Upper lobe of left lung (tissue), 6 donors: ENCODE measurements around the gene ACAP3. TPM values are rescaled to one million over a fixed set of nuclear protein-coding genes. Genes with fewer than 3 reads are reported as not detected.

Experiments used
- ATAC-seq, 2 donors: fragments of 200-7000 bp; cut with Tn5 transposase; one replicate each; pipeline ENCODE4 v1.9.1; 2022; ENCODE audit warnings: mild to moderate bottlenecking in 2 of 2, moderate library complexity in 2 of 2; ENCODE audit not compliant: low FRiP score in 2 of 2
- DNase-seq, 2 donors: peaks; one replicate each; pipeline ENCODE4 v3.0.0-alpha.2; 2019 to 2020
- H3K27ac ChIP-seq, 4 donors: fragments of 200-600 bp; sonication (generic); one replicate each; pipeline ENCODE4 v1.5.1; 2016 to 2019
- H3K27me3 ChIP-seq, 4 donors: fragments of 200-600 bp; sonication (generic); one replicate each; pipeline ENCODE4 v1.5.1; 2017 to 2019
- H3K36me3 ChIP-seq, 4 donors: fragments of 200-600 bp; sonication (generic); one replicate each; pipeline ENCODE4 v1.5.1; 2016 to 2019
- H3K4me1 ChIP-seq, 4 donors: fragments of 200-600 bp; sonication (generic); one replicate each; pipeline ENCODE4 v1.5.1; 2018 to 2019
- H3K4me3 ChIP-seq, 4 donors: fragments of 200-600 bp; sonication (generic); one replicate each; pipeline ENCODE4 v1.5.1; 2017 to 2019; ENCODE audit warnings: mild to moderate bottlenecking in 2 of 4, moderate library complexity in 1 of 4
- H3K9me3 ChIP-seq, 4 donors: fragments of 200-600 bp; sonication (generic); one replicate each; pipeline ENCODE4 v1.5.1; 2018 to 2019
- CTCF ChIP-seq, 6 experiments: fragments of 450-650 bp in 4 of 6; fragments of 200-600 bp in 2 of 6; sonication (generic) in 2 of 6; IDR thresholded peaks; one replicate each; pipeline ENCODE4 v1.5.1; 2016 to 2019; ENCODE audit warnings: antibody characterized with exemption in 6 of 6
- EP300 ChIP-seq, 4 donors: sonication (generic); formaldehyde crosslinking; IDR thresholded peaks; one replicate each; pipeline ENCODE4 v1.5.1; 2017; ENCODE audit warnings: antibody characterized with exemption in 4 of 4, control low read depth in 2 of 4
- POLR2A ChIP-seq, 4 donors: fragments of 450-650 bp; IDR thresholded peaks; one replicate each; pipeline ENCODE4 v1.5.1; 2016 to 2017; ENCODE audit warnings: antibody characterized with exemption in 4 of 4, mild to moderate bottlenecking in 2 of 4
- POLR2AphosphoS5 ChIP-seq, 2 donors: sonication (generic); formaldehyde crosslinking; IDR thresholded peaks; one replicate each; pipeline ENCODE4 v1.5.1; 2017; ENCODE audit warnings: antibody characterized with exemption in 2 of 2
- WGBS, 2 donors: methylation state at CpG; one replicate each; pipeline ENCODE4 v1.1.5; 2017 to 2018; 5-methylcytosine and 5-hydroxymethylcytosine counted together
- total RNA-seq, 6 donors: library from RNA; depleted of rRNA in 4 of 6; stranded (reverse); fragments of >200 nt in 4 of 6; gene quantifications; one replicate each; pipeline versions ENCODE4 v1.1.0 to v1.2.1, GENCODE V29; 2016 to 2021
- donor health status: DM: no; HTN: no; CAD: no; lungs with moderate emphysema.
- donor health status: DM: no; HTN: yes; CAD: no; lungs with severe emphysema.

Gene ACAP3
- total RNA-seq, 6 donors from 2014 or later, result 33.5 to 166 (median 60.1) TPM

GRCh38 chr1:1349256-1350012, 41.7 kb upstream of the ACAP3 start, which contains the start of gene DVL1:
Gene DVL1 (minus strand): TSS chr1:1349418. CDS start chr1:1349065, 353 bp downstream.
- H3K27ac ChIP-seq, result peak within 1 kb of the TSS; percentile 66 to 89 (median 83)
- peak within 1 kb of the TSS; percentile 70 to 93 (median 83) for H3K4me3 ChIP-seq
- peak; percentile 48 to 95 for DNase-seq
- peaks cover 49 to 68% (median 63%) of the 10 kb centered on the region in 4 donors for H3K4me1 ChIP-seq
- peaks cover 0 to under 1% (median 0%) of the 10 kb centered on the region in 4 donors for H3K36me3 ChIP-seq
- peaks cover 1 to 17% (median 14%) of the 10 kb centered on the region in 4 donors for H3K27me3 ChIP-seq
- H3K9me3 ChIP-seq, result no peaks in the 10 kb centered on the region
- 0% methylated on average over 16 of the region's 122 CpGs; no CpG with 5 or more reads in 1 of the 2 donors for WGBS, 2 donors
- peak in 1 of 2 donors; percentile 77 for ATAC-seq
- peak in 1 of 2 donors; percentile 6 for TF ChIP-seq POLR2AphosphoS5 (IDR thresholded peaks at IDR 0.05)
- TF ChIP-seq POLR2A (IDR thresholded peaks at IDR 0.05), result peak in 1 of 4 donors; percentile 70
- TF ChIP-seq EP300 (IDR thresholded peaks at IDR 0.05), result no peak
- TF ChIP-seq CTCF (IDR thresholded peaks at IDR 0.05), result peak; percentile 43 to 72 (median 62)

GRCh38 chr1:1348420-1349255, 40.9 kb upstream of the ACAP3 start:
- H3K4me1 ChIP-seq, result peaks cover 42 to 68% (median 63%) of the 10 kb centered on the region in 4 donors
- TF ChIP-seq POLR2AphosphoS5 (IDR thresholded peaks at IDR 0.05) (no peak), EP300 (IDR thresholded peaks at IDR 0.05) (no peak), POLR2A (IDR thresholded peaks at IDR 0.05) (no peak)
- H3K4me3 ChIP-seq, result peak overlapping the region; percentile 70 to 93 (median 83)
- 0 to 1% methylated on average over 3 to 33 of the region's 109 CpGs for WGBS, 2 donors
- ATAC-seq (peak in 1 of 2 donors; percentile 0), DNase-seq (peak; percentile 47 to 92)
- no peaks in the 10 kb centered on the region for H3K9me3 ChIP-seq
- peak overlapping the region; percentile 60 to 89 (median 70) for H3K27ac ChIP-seq
- peaks cover 0 to 10% (median 7%) of the 10 kb centered on the region in 4 donors for H3K27me3 ChIP-seq
- H3K36me3 ChIP-seq, result no peaks in the 10 kb centered on the region

GRCh38 chr1:1347663-1348419, 40.1 kb upstream of the ACAP3 start:
- peak overlapping the region; percentile 70 to 93 (median 83) for H3K4me3 ChIP-seq
- no peaks in the 10 kb centered on the region for H3K36me3 ChIP-seq
- 41 to 60% methylated on average over 7 to 26 of the region's 26 CpGs for WGBS, 2 donors
- no peaks in the 10 kb centered on the region for H3K9me3 ChIP-seq
- TF ChIP-seq POLR2A (IDR thresholded peaks at IDR 0.05) (peak in 1 of 4 donors; percentile 52), CTCF (IDR thresholded peaks at IDR 0.05) (no peak)
- H3K27me3 ChIP-seq, result peaks cover 0 to 2% (median under 1%) of the 10 kb centered on the region in 4 donors
- peak; percentile 76 to 81 for DNase-seq
- peak overlapping the region; percentile 60 to 89 (median 70) for H3K27ac ChIP-seq
- peaks cover 37 to 64% (median 55%) of the 10 kb centered on the region in 4 donors for H3K4me1 ChIP-seq
- ATAC-seq, result peak in 1 of 2 donors; percentile 37

- no peak for TF ChIP-seq POLR2A (IDR thresholded peaks at IDR 0.05)
- no peak for TF ChIP-seq CTCF (IDR thresholded peaks at IDR 0.05)
- no peak for TF ChIP-seq POLR2AphosphoS5 (IDR thresholded peaks at IDR 0.05)
- no peak for TF ChIP-seq EP300 (IDR thresholded peaks at IDR 0.05)
- Histone ChIP-seq H3K9me3 (no peaks in the 10 kb centered on the region), H3K27ac (peak overlapping the region; percentile 60 to 89 (median 70)), H3K36me3 (no peaks in the 10 kb centered on the region), H3K4me3 (peak overlapping the region in 3 of 4 donors; percentile 77 to 93 (median 89)), H3K27me3 (no peaks in the 10 kb centered on the region), H3K4me1 (peaks cover 33 to 62% (median 52%) of the 10 kb centered on the region in 4 donors)
- peak in 1 of 2 donors; percentile 75 for DNase-seq
- 73 to 91% methylated on average over 9 to 10 of the region's 10 CpGs for WGBS, 2 donors
- no peak for ATAC-seq
Measured at GRCh38 chr1:1347026-1347595, 39.4 kb upstream of the ACAP3 start.
